T-helper 17 cell (primary cell): ENCODE measurements around the gene SP2. TPM values are rescaled to one million over a fixed set of nuclear protein-coding genes. Genes with fewer than 3 reads are reported as not detected.

ENCODE experiments used
- ATAC-seq: fragments of 150-1000 bp; cut with Tn5 transposase; 2 replicates; pipeline ENCODE4 v1.10.0; 2021; ENCODE audit warnings: mild to moderate bottlenecking, moderate library complexity
- DNase-seq, 3 donors: peaks; one replicate each; pipeline versions ENCODE4 v3.0.0 to v3.0.0-alpha.2; 2020 to 2021
- H3K9me3 ChIP-seq: one replicate; pipeline ENCODE4 v1.7.0; 2013; ENCODE audit warnings: low read length, mild to moderate bottlenecking; ENCODE audit not compliant: control insufficient read depth, poor library complexity, severe bottlenecking
- H3K27ac Mint-ChIP-seq: one replicate; pipeline ENCODE4 v1.8.0; 2022; ENCODE audit warnings: mild to moderate bottlenecking, moderate library complexity, mixed read lengths
- H3K27me3 Mint-ChIP-seq: one replicate; pipeline ENCODE4 v1.8.0; 2022; ENCODE audit warnings: mixed read lengths
- H3K36me3 Mint-ChIP-seq: one replicate; pipeline ENCODE4 v1.8.0; 2022; ENCODE audit warnings: low read depth, mixed read lengths
- H3K4me1 Mint-ChIP-seq: one replicate; pipeline ENCODE4 v1.8.0; 2022; ENCODE audit warnings: mild to moderate bottlenecking, mixed read lengths
- H3K4me3 Mint-ChIP-seq: one replicate; pipeline ENCODE4 v1.8.0; 2022; ENCODE audit warnings: mild to moderate bottlenecking, moderate library complexity, mixed read lengths
- total RNA-seq, 4 donors: library from RNA in 2 of 4; stranded (reverse) in 2 of 4; gene quantifications; one replicate each; pipeline ENCODE4 v1.2.3 and lab custom pipeline; 2022 to 2026

Gene SP2
- total RNA-seq, 2 donors from 2014 or later = 28.2 to 33.2 TPM

GRCh38 chr17:47857551-47858455 is 38.2 kb upstream of the SP2 start:
- H3K9me3 ChIP-seq = no peaks in the 10 kb centered on the region
- no peak for ATAC-seq

GRCh38 chr17:47860386-47860785 is 35.6 kb upstream of the SP2 start:
- Mint-ChIP-seq H3K27ac (no peak overlapping the region), H3K4me3 (no peak overlapping the region), H3K4me1 (peaks cover 6% of the 10 kb centered on the region), H3K36me3 (peaks cover 4% of the 10 kb centered on the region), H3K27me3 (peaks cover 40% of the 10 kb centered on the region)
- no peaks in the 10 kb centered on the region for H3K9me3 ChIP-seq
- ATAC-seq = no peak
- DNase-seq = no peak

More at GRCh38 chr17:47857551-47858455, 38.2 kb upstream of the SP2 start:
- no peak overlapping the region for H3K27ac Mint-ChIP-seq
- H3K36me3 Mint-ChIP-seq = peaks cover 3% of the 10 kb centered on the region
- H3K4me1 Mint-ChIP-seq = peaks cover 11% of the 10 kb centered on the region
- H3K4me3 Mint-ChIP-seq = no peak overlapping the region
- peaks cover 66% of the 10 kb centered on the region for H3K27me3 Mint-ChIP-seq
- no peak for DNase-seq

GRCh38 chr17:47862621-47863440 is 33.2 kb upstream of the SP2 start:
- no peak overlapping the region for H3K4me3 Mint-ChIP-seq
- DNase-seq (no peak), ATAC-seq (no peak)
- peaks cover 33% of the 10 kb centered on the region for H3K27me3 Mint-ChIP-seq
- H3K4me1 Mint-ChIP-seq = peaks cover 9% of the 10 kb centered on the region
- peaks cover 2% of the 10 kb centered on the region for H3K36me3 Mint-ChIP-seq
- no peaks in the 10 kb centered on the region for H3K9me3 ChIP-seq
- no peak overlapping the region for H3K27ac Mint-ChIP-seq

- Mint-ChIP-seq H3K4me3 (peak overlapping the region; percentile 45), H3K36me3 (peaks cover 2% of the 10 kb centered on the region), H3K27me3 (peaks cover 33% of the 10 kb centered on the region), H3K27ac (no peak overlapping the region), H3K4me1 (peaks cover 9% of the 10 kb centered on the region)
- ATAC-seq (no peak), DNase-seq (no peak)
- H3K9me3 ChIP-seq = no peaks in the 10 kb centered on the region
Measured at GRCh38 chr17:47864791-47865216, 31.2 kb upstream of the SP2 start.

GRCh38 chr17:47866941-47867340 is 29.1 kb upstream of the SP2 start:
- no peaks in the 10 kb centered on the region for H3K9me3 ChIP-seq
- no peak for DNase-seq
- H3K27ac Mint-ChIP-seq = no peak overlapping the region
- peaks cover 9% of the 10 kb centered on the region for H3K4me1 Mint-ChIP-seq
- peaks cover 48% of the 10 kb centered on the region for H3K27me3 Mint-ChIP-seq
- H3K36me3 Mint-ChIP-seq = peaks cover 6% of the 10 kb centered on the region
- H3K4me3 Mint-ChIP-seq = no peak overlapping the region
- ATAC-seq = no peak

- no peak overlapping the region for H3K27ac Mint-ChIP-seq
- peaks cover 6% of the 10 kb centered on the region for H3K36me3 Mint-ChIP-seq
- peaks cover 55% of the 10 kb centered on the region for H3K27me3 Mint-ChIP-seq
- H3K9me3 ChIP-seq = no peaks in the 10 kb centered on the region
- DNase-seq (no peak), ATAC-seq (no peak)
- H3K4me1 Mint-ChIP-seq = peaks cover 7% of the 10 kb centered on the region
- H3K4me3 Mint-ChIP-seq = no peak overlapping the region
Measured at GRCh38 chr17:47867813-47868533, 28.1 kb upstream of the SP2 start.

GRCh38 chr17:47869114-47869513 is 26.9 kb upstream of the SP2 start:
- H3K4me3 Mint-ChIP-seq = no peak overlapping the region
- no peak for DNase-seq
- H3K36me3 Mint-ChIP-seq = peaks cover 4% of the 10 kb centered on the region
- peaks cover 7% of the 10 kb centered on the region for H3K4me1 Mint-ChIP-seq
- peaks cover 67% of the 10 kb centered on the region for H3K27me3 Mint-ChIP-seq
- no peaks in the 10 kb centered on the region for H3K9me3 ChIP-seq
- ATAC-seq = no peak
- no peak overlapping the region for H3K27ac Mint-ChIP-seq

GRCh38 chr17:47870056-47870455 is 26.0 kb upstream of the SP2 start:
- peaks cover 4% of the 10 kb centered on the region for H3K36me3 Mint-ChIP-seq
- H3K4me1 Mint-ChIP-seq = peaks cover 4% of the 10 kb centered on the region
- H3K27me3 Mint-ChIP-seq = peaks cover 76% of the 10 kb centered on the region
- H3K4me3 Mint-ChIP-seq = no peak overlapping the region
- ATAC-seq (no peak), DNase-seq (no peak)
- no peaks in the 10 kb centered on the region for H3K9me3 ChIP-seq
- no peak overlapping the region for H3K27ac Mint-ChIP-seq

- Mint-ChIP-seq H3K4me1 (no peaks in the 10 kb centered on the region), H3K27me3 (peaks cover 81% of the 10 kb centered on the region)
Measured at GRCh38 chr17:47871048-47871447, 25.0 kb upstream of the SP2 start.

GRCh38 chr17:47872019-47872650 is 23.9 kb upstream of the SP2 start:
- DNase-seq (no peak), ATAC-seq (no peak)
- H3K27ac Mint-ChIP-seq = no peak overlapping the region
- no peaks in the 10 kb centered on the region for H3K9me3 ChIP-seq
- H3K4me1 Mint-ChIP-seq = no peaks in the 10 kb centered on the region
- no peak overlapping the region for H3K4me3 Mint-ChIP-seq
- H3K36me3 Mint-ChIP-seq = peaks cover 6% of the 10 kb centered on the region
- peaks cover 80% of the 10 kb centered on the region for H3K27me3 Mint-ChIP-seq

More at GRCh38 chr17:47871048-47871447, 25.0 kb upstream of the SP2 start:
- Mint-ChIP-seq H3K36me3 (peaks cover 6% of the 10 kb centered on the region), H3K4me3 (no peak overlapping the region), H3K27ac (no peak overlapping the region)
- no peak for DNase-seq
- H3K9me3 ChIP-seq = no peaks in the 10 kb centered on the region
- ATAC-seq = no peak

GRCh38 chr17:47872651-47873161 is 23.3 kb upstream of the SP2 start:
- no peak overlapping the region for H3K4me3 Mint-ChIP-seq
- ATAC-seq = no peak
- no peaks in the 10 kb centered on the region for H3K9me3 ChIP-seq
- peaks cover 2% of the 10 kb centered on the region for H3K4me1 Mint-ChIP-seq
- peaks cover 84% of the 10 kb centered on the region for H3K27me3 Mint-ChIP-seq
- no peak overlapping the region for H3K27ac Mint-ChIP-seq
- no peak for DNase-seq
- peaks cover 6% of the 10 kb centered on the region for H3K36me3 Mint-ChIP-seq

GRCh38 chr17:47873200-47874090 is 22.6 kb upstream of the SP2 start:
- no peak for ATAC-seq
- Mint-ChIP-seq H3K4me3 (no peak overlapping the region), H3K27ac (no peak overlapping the region), H3K4me1 (peaks cover 4% of the 10 kb centered on the region), H3K27me3 (peaks cover 84% of the 10 kb centered on the region), H3K36me3 (peaks cover 6% of the 10 kb centered on the region)
- no peaks in the 10 kb centered on the region for H3K9me3 ChIP-seq
- DNase-seq = no peak
